Activated CD4-positive, alpha-beta T cell treated with anti-CD3 and anti-CD28 coated beads for 36 hours (primary cell): Measurements from ENCODE around the gene PHLPP2. TPM values are rescaled to one million over a fixed set of nuclear protein-coding genes. Genes with fewer than 3 reads are reported as not detected.
"Not testable (repeated sequence)": the region's sequence is repeated elsewhere in the genome, so short reads cannot be mapped to it uniquely, and the experiment has no call there.

Experiments
- ATAC-seq: fragments of 200-7000 bp; cut with Tn5 transposase; one replicate; pipeline ENCODE4 v1.10.0; 2021; ENCODE audit warnings: mild to moderate bottlenecking, moderate library complexity
- CTCF ChIA-PET: fragments of 350-600 bp; sonication (Branson Sonifier 250); formaldehyde crosslinking; loops from one replicate; lab custom pipeline; 2021; ENCODE audit warnings: antibody characterized with exemption; lab: Charles Lee
- POLR2A ChIA-PET: fragments of 350-600 bp; sonication (Branson Sonifier 250); formaldehyde crosslinking; loops from one replicate; lab custom pipeline; 2021; ENCODE audit warnings: antibody characterized with exemption, inconsistent platforms; lab: Charles Lee
- DNase-seq: peaks from one replicate; pipeline ENCODE4 v3.0.0-alpha.2; 2020
- H3K27ac Mint-ChIP-seq: one replicate; pipeline ENCODE4 v1.8.0; 2021; ENCODE audit warnings: mixed read lengths
- H3K27me3 Mint-ChIP-seq: one replicate; pipeline ENCODE4 v1.8.0; 2021; ENCODE audit warnings: mixed read lengths
- H3K36me3 Mint-ChIP-seq: one replicate; pipeline ENCODE4 v1.8.0; 2021; ENCODE audit warnings: low read depth, mixed read lengths
- H3K4me1 Mint-ChIP-seq: one replicate; pipeline ENCODE4 v1.8.0; 2021; ENCODE audit warnings: mixed read lengths
- H3K4me3 Mint-ChIP-seq: one replicate; pipeline ENCODE4 v1.8.0; 2021; ENCODE audit warnings: mild to moderate bottlenecking, moderate library complexity, mixed read lengths
- H3K9me3 Mint-ChIP-seq: one replicate; pipeline ENCODE4 v1.8.0; 2021; ENCODE audit warnings: low read depth, mixed read lengths
- intact Hi-C, 2 experiments: fragments of 100-400 bp; cut with DNase I in 1 of 2; cut with micrococcal nuclease in 1 of 2; formaldehyde crosslinking; loops; one replicate each; pipeline versions ENCODE4 v1.14.2 to v1.15.1; 2022 to 2024; cut with DNase I, micrococcal nuclease
- total RNA-seq, 2 experiments: library from RNA; stranded (reverse); gene quantifications; one replicate each; pipeline ENCODE4 v1.2.3, GENCODE V29; 2021

Gene PHLPP2
- total RNA-seq, 2 experiments from 2014 or later, result 8.8 to 11.2 TPM

- CTCF ChIA-PET, result no interaction called here
- H3K4me3 Mint-ChIP-seq, result no peak overlapping the region
- H3K4me1 Mint-ChIP-seq, result peaks cover 3% of the 10 kb centered on the region
- peaks cover 1% of the 10 kb centered on the region for H3K36me3 Mint-ChIP-seq
- intact Hi-C loops, result no loop called here
- POLR2A ChIA-PET, result no interaction called here
- no peak overlapping the region for H3K27ac Mint-ChIP-seq
- ATAC-seq, result no peak
- H3K9me3 Mint-ChIP-seq, result no peaks in the 10 kb centered on the region
- no peak for DNase-seq
- no peaks in the 10 kb centered on the region for H3K27me3 Mint-ChIP-seq
Measured at GRCh38 chr16:71693164-71693563, 31.3 kb downstream of the PHLPP2 start.

DNA sequence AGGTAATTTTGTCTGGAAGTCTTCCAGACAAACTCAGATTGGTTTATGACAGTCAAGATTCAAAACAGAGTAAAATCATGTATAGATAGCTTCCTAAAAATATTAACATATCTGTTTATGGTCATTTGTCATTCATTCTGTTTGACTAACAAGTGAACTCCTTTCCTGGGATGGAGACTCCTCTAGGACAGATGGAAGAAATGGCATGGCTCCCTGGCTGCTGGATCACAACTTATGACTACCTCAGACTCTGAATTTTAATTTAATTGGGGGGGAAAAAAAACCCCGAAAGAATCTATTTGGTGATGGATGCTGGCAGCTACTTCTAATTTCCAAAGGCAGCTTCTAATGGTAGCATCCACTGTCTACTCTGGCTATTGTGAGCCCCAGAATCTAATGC is 34.6 kb downstream of the PHLPP2 start:
- intact Hi-C loops, result no loop called here
- POLR2A ChIA-PET, result no interaction called here
- peaks cover 8% of the 10 kb centered on the region for H3K36me3 Mint-ChIP-seq
- H3K27me3 Mint-ChIP-seq, result no peaks in the 10 kb centered on the region
- no peaks in the 10 kb centered on the region for H3K9me3 Mint-ChIP-seq
- DNase-seq (no peak), ATAC-seq (no peak)
- H3K4me3 Mint-ChIP-seq, result no peak overlapping the region
- no peak overlapping the region for H3K27ac Mint-ChIP-seq
- CTCF ChIA-PET, result no interaction called here
- H3K4me1 Mint-ChIP-seq, result no peaks in the 10 kb centered on the region

GRCh38 chr16:71687861-71688260 is 36.6 kb downstream of the PHLPP2 start:
- Mint-ChIP-seq H3K4me3 (no peak overlapping the region), H3K36me3 (peaks cover 21% of the 10 kb centered on the region), H3K27ac (no peak overlapping the region), H3K9me3 (no peaks in the 10 kb centered on the region), H3K4me1 (no peaks in the 10 kb centered on the region), H3K27me3 (no peaks in the 10 kb centered on the region)
- CTCF ChIA-PET, result interaction anchor here (0.9 kb wide), 1 partner anchor 18 kb away, joined by 3 read pairs; no protein-coding TSS in a partner anchor
- POLR2A ChIA-PET, result no interaction called here
- intact Hi-C loops, result no loop called here
- ATAC-seq, result no peak
- DNase-seq, result no peak

- CTCF ChIA-PET, H3K9me3 Mint-ChIP-seq: not testable (repeated sequence)
Measured at GRCh38 chr16:71684280-71684679, 40.2 kb downstream of the PHLPP2 start.

DNA sequence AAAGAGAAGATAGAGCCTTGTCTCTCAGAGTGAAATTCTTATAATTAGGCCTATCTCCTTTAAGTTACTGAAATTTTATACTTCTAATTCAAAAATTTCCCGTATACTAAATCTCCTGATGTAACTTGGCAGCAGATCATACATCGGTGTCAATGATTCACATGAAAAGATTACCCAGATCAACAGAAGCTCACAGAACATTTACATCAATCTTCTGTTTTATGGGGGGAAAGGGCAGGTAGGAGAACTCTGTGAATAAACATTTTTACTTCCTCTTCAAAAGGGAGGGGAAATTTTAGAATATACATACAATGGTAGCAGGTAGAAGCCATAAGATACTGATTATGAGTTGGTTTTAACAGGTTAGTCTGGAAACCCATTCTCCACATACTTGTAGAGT is 43.1 kb downstream of the PHLPP2 start:
- Mint-ChIP-seq H3K4me3 (no peak overlapping the region), H3K36me3 (peaks cover 22% of the 10 kb centered on the region), H3K27ac (no peak overlapping the region), H3K4me1 (peaks cover 2% of the 10 kb centered on the region), H3K9me3 (no peaks in the 10 kb centered on the region), H3K27me3 (no peaks in the 10 kb centered on the region)
- ChIA-PET POLR2A (no interaction called here), CTCF (no interaction called here)
- DNase-seq (no peak), ATAC-seq (no peak)
- intact Hi-C loops, result no loop called here

More at GRCh38 chr16:71684280-71684679, 40.2 kb downstream of the PHLPP2 start:
- POLR2A ChIA-PET, DNase-seq, intact Hi-C loops, ATAC-seq, H3K4me3 Mint-ChIP-seq, H3K27ac Mint-ChIP-seq, H3K27me3 Mint-ChIP-seq, H3K4me1 Mint-ChIP-seq: not testable (repeated sequence)
- H3K36me3 Mint-ChIP-seq, result peaks cover 25% of the 10 kb centered on the region

DNA sequence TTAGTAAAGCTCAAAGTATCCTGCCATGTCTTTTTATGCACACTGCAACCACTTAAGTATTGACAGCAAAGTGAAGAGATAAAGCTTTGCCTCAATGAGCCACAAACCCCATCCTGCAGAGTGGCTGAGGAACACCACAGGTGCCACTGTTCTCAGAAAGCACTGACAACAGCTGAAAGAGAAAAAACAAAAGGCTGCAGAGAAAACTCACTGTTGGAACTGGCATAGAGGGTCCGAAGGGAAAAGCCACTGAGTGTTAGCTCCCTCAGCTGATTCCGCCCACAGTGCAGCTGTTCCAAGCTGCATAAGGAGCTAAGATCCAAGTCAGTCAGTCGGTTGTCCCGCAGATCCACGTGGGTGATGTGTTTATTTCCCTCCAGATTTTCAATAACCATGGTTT is 48.3 kb downstream of the PHLPP2 start:
- intact Hi-C loops, result no loop called here
- no peak for DNase-seq
- CTCF ChIA-PET, result interaction anchor here (0.9 kb wide), 1 partner anchor 280 kb away, joined by 3 read pairs; no protein-coding TSS in a partner anchor

GRCh38 chr16:71675380-71675779 is 49.1 kb downstream of the PHLPP2 start:
- CTCF ChIA-PET, result interaction anchor here (0.7 to 0.9 kb wide), 4 partner anchors 65 to 1198 kb away, joined by 3 to 5 read pairs (median 4); no protein-coding TSS in a partner anchor
- H3K4me1 Mint-ChIP-seq, result peaks cover 10% of the 10 kb centered on the region
- peaks cover 18% of the 10 kb centered on the region for H3K36me3 Mint-ChIP-seq
- H3K4me3 Mint-ChIP-seq, result no peak overlapping the region
- H3K27me3 Mint-ChIP-seq, result no peaks in the 10 kb centered on the region
- no peak overlapping the region for H3K27ac Mint-ChIP-seq
- DNase-seq (no peak), ATAC-seq (no peak)
- intact Hi-C loops, result no loop called here
- POLR2A ChIA-PET, result interaction anchor here (0.7 kb wide), 1 partner anchor 33 kb away, joined by 4 read pairs; no protein-coding TSS in a partner anchor
- no peaks in the 10 kb centered on the region for H3K9me3 Mint-ChIP-seq

More for the DNA sequence above, 48.3 kb downstream of the PHLPP2 start:
- no peak for ATAC-seq
- Mint-ChIP-seq H3K4me1 (peaks cover 10% of the 10 kb centered on the region), H3K27me3 (no peaks in the 10 kb centered on the region), H3K36me3 (peaks cover 14% of the 10 kb centered on the region), H3K9me3 (no peaks in the 10 kb centered on the region), H3K27ac (no peak overlapping the region), H3K4me3 (no peak overlapping the region)
- POLR2A ChIA-PET, result interaction anchor here (0.7 kb wide), 1 partner anchor 32 kb away, joined by 4 read pairs; no protein-coding TSS in a partner anchor

- ChIA-PET CTCF (no interaction called here), POLR2A (no interaction called here)
- intact Hi-C loops, result no loop called here
Measured at GRCh38 chr16:71674229-71674628, 50.3 kb downstream of the PHLPP2 start.

GRCh38 chr16:71673582-71673973 is 50.9 kb downstream of the PHLPP2 start:
- no peaks in the 10 kb centered on the region for H3K27me3 Mint-ChIP-seq
- DNase-seq, result no peak
- peaks cover 28% of the 10 kb centered on the region for H3K36me3 Mint-ChIP-seq
- intact Hi-C loops, result no loop called here
- H3K27ac Mint-ChIP-seq, result no peak overlapping the region
- peaks cover 10% of the 10 kb centered on the region for H3K4me1 Mint-ChIP-seq
- ChIA-PET POLR2A (no interaction called here), CTCF (no interaction called here)
- no peak overlapping the region for H3K4me3 Mint-ChIP-seq
- H3K9me3 Mint-ChIP-seq, result no peaks in the 10 kb centered on the region
- no peak for ATAC-seq

More at GRCh38 chr16:71674229-71674628, 50.3 kb downstream of the PHLPP2 start:
- Mint-ChIP-seq H3K4me3 (no peak overlapping the region), H3K4me1 (peaks cover 10% of the 10 kb centered on the region), H3K27ac (no peak overlapping the region), H3K36me3 (peaks cover 28% of the 10 kb centered on the region), H3K9me3 (no peaks in the 10 kb centered on the region), H3K27me3 (no peaks in the 10 kb centered on the region)
- DNase-seq, result no peak
- ATAC-seq, result no peak

GRCh38 chr16:71672803-71673581 is 51.5 kb downstream of the PHLPP2 start:
- H3K4me1 Mint-ChIP-seq, result peaks cover 10% of the 10 kb centered on the region
- ChIA-PET POLR2A (no interaction called here), CTCF (no interaction called here)
- H3K36me3 Mint-ChIP-seq, result peaks cover 28% of the 10 kb centered on the region
- H3K4me3 Mint-ChIP-seq, result no peak overlapping the region
- no peaks in the 10 kb centered on the region for H3K9me3 Mint-ChIP-seq
- DNase-seq (peak; percentile 15), ATAC-seq (peak; percentile 49)
- intact Hi-C loops, result no loop called here
- no peaks in the 10 kb centered on the region for H3K27me3 Mint-ChIP-seq
- no peak overlapping the region for H3K27ac Mint-ChIP-seq

DNA sequence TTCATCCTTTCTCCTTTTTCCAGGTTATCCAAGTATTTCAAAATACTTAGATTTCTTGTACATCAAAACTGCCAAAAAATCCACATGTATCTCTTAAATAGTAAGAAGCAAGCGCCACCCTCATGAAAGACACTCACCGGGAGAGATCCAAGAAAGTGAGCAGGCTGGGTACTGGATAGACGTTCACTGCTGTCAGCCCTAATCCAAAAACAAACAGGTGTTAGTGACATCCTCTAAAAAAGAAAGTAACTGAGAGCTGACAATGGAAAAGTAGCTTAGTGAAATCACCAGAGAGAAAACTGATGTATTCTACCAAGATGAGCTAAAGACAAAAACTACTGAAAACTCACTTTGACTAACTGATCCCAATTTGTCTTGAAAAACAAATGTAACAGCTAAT is 52.4 kb downstream of the PHLPP2 start:
- Mint-ChIP-seq H3K4me1 (peaks cover 8% of the 10 kb centered on the region), H3K27me3 (no peaks in the 10 kb centered on the region), H3K9me3 (no peaks in the 10 kb centered on the region), H3K36me3 (peaks cover 28% of the 10 kb centered on the region), H3K4me3 (no peak overlapping the region), H3K27ac (no peak overlapping the region)
- intact Hi-C loops, result no loop called here
- ChIA-PET POLR2A (no interaction called here), CTCF (no interaction called here)
- DNase-seq, result no peak
- ATAC-seq, result no peak

GRCh38 chr16:71671165-71671564 is 53.3 kb downstream of the PHLPP2 start:
- ATAC-seq, result no peak
- intact Hi-C loops, result no loop called here

More at GRCh38 chr16:71671165-71671564, 53.3 kb downstream of the PHLPP2 start:
- Mint-ChIP-seq H3K9me3 (no peaks in the 10 kb centered on the region), H3K4me3 (no peak overlapping the region), H3K27ac (no peak overlapping the region), H3K4me1 (peaks cover 8% of the 10 kb centered on the region), H3K27me3 (no peaks in the 10 kb centered on the region), H3K36me3 (peaks cover 27% of the 10 kb centered on the region)
- no peak for DNase-seq
- POLR2A ChIA-PET, result interaction anchor here (0.6 kb wide), 1 partner anchor 10 kb away, joined by 3 read pairs; no protein-coding TSS in a partner anchor
- CTCF ChIA-PET, result interaction anchor here (0.5 to 1.7 kb wide), 4 partner anchors 60 to 377 kb away, joined by 3 to 6 read pairs (median 4); no protein-coding TSS in a partner anchor
